Esophagus muscularis mucosa (tissue), 4 donors: ENCODE measurements around the gene TPM3. TPM values are rescaled to one million over a fixed set of nuclear protein-coding genes. Genes with fewer than 3 reads are reported as not detected.
"Not testable (repeated sequence)": the region's sequence is repeated elsewhere in the genome, so short reads cannot be mapped to it uniquely, and the experiment has no call there.

Source experiments
- DNase-seq: peaks from one replicate; pipeline ENCODE4 v3.0.0-alpha.2; 2017; ENCODE audit errors: extremely low spot score
- H3K27ac ChIP-seq, 4 donors: fragments of 200-600 bp; sonication (generic); replicated peaks in 1 of 4; 1 replicate in 3 of 4; 2 replicates in 1 of 4; pipeline ENCODE4 v1.5.1; 2016 to 2019; ENCODE audit warnings: mild to moderate bottlenecking in 1 of 4
- H3K27me3 ChIP-seq, 4 donors: fragments of 200-600 bp; sonication (generic); one replicate each; pipeline versions ENCODE4 v1.5.1 to v1.6.0; 2016 to 2019
- H3K36me3 ChIP-seq, 4 donors: fragments of 200-600 bp; sonication (generic); one replicate each; pipeline ENCODE4 v1.5.1; 2016 to 2019
- H3K4me1 ChIP-seq, 4 donors: fragments of 200-600 bp; sonication (generic); one replicate each; pipeline ENCODE4 v1.5.1; 2016 to 2019
- H3K4me3 ChIP-seq, 4 donors: fragments of 200-600 bp; sonication (generic); 1 replicate in 2 of 4; 2 replicates in 2 of 4; pipeline ENCODE4 v1.5.1; 2016 to 2019; ENCODE audit warnings: mild to moderate bottlenecking in 4 of 4, moderate library complexity in 1 of 4
- H3K9me3 ChIP-seq, 4 donors: fragments of 200-600 bp; sonication (generic); 1 replicate in 3 of 4; 2 replicates in 1 of 4; pipeline ENCODE4 v1.5.1; 2016 to 2019
- EP300 ChIP-seq: sonication (generic); formaldehyde crosslinking; IDR thresholded peaks from one replicate; pipeline ENCODE4 v1.6.1; 2017; ENCODE audit warnings: antibody characterized with exemption
- POLR2A ChIP-seq: fragments of 450-650 bp; IDR thresholded peaks from one replicate; pipeline ENCODE4 v1.6.1; 2017; ENCODE audit warnings: antibody characterized with exemption, moderate library complexity, mild to moderate bottlenecking, low read depth
- POLR2AphosphoS5 ChIP-seq, 2 donors: sonication (generic); formaldehyde crosslinking; IDR thresholded peaks; one replicate each; pipeline ENCODE4 v1.6.1; 2017; ENCODE audit warnings: antibody characterized with exemption in 2 of 2
- WGBS: methylation state at CpG from one replicate; pipeline ENCODE4 v1.1.5; 2018; 5-methylcytosine and 5-hydroxymethylcytosine counted together
- intact Hi-C: fragments of 100-400 bp; cut with DNase I; formaldehyde crosslinking; loops from one replicate; pipeline ENCODE4 v1.15.1; 2023
- total RNA-seq, 4 donors: library from RNA; depleted of rRNA; stranded (reverse); fragments of >200 nt; gene quantifications; one replicate each; pipeline versions ENCODE4 v1.1.0 to v1.2.1, GENCODE V29; 2016
- TF ChIP-seq, protein P1 (sequence below), 3 experiments: fragments of 200-600 bp in 2 of 3; fragments of 450-650 bp in 1 of 3; sonication (generic) in 2 of 3; IDR thresholded peaks; one replicate each; pipeline ENCODE4 v1.5.1; 2017 to 2019; ENCODE audit warnings: antibody characterized with exemption in 3 of 3, mild to moderate bottlenecking in 2 of 3, moderate library complexity in 1 of 3

TPM3 gene
- total RNA-seq, 4 donors from 2014 or later, result 75.6 to 205 (median 131) TPM

DNA sequence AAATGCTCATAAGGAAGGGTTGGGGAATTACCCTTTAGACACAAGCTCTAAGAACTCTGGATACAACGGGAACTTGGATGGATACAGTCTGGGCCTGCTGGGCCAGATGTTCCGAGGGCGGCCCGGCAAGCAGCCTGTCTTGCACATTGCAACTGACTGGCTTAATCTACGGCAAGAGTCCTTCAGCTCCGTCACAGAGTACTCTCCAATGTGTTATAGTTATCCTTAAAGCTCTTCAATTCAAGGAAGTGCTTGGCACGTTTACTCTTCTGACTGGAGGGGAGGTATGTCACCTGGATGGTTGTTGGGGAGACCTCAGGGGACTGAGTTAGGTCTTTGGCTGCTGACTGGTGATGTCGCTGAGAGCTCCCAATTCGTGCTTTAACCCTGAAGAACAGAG is 15.4 kb upstream of the TPM3 start:
- peaks cover 54 to 76% (median 74%) of the 10 kb centered on the region in 4 donors for H3K36me3 ChIP-seq
- intact Hi-C loops, result no loop called here

DNA sequence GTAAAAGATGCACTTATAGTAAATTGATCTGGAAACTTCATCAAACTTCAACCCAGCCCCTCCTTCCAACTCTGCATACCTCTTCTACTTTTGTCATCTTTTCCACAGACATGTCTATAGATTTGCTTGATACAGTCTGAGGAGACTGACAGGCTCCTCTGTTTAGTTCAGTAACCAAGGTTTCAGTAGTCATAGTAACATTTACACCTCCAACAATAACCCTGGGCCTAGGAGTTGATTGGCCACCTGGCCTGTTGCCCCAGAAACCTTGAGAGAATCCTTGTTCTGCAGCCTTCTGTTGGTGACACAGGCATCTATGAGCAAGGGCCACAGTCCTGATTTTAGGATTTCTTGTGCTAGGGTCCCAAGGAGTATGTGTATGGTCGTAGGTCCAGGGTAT is 14.3 kb upstream of the TPM3 start, which contains the start of gene CFAP141:
CFAP141 (minus strand) TSS at position 138 of the 400 bp plus-strand sequence; CDS start at position 112, 26 bp downstream.
- Histone ChIP-seq H3K27ac (no peak within 1 kb of the TSS), H3K4me1 (no peaks in the 10 kb centered on the region), H3K4me3 (no peak within 1 kb of the TSS), H3K27me3 (no peaks in the 10 kb centered on the region), H3K36me3 (peaks cover 44 to 66% (median 63%) of the 10 kb centered on the region in 4 donors), H3K9me3 (no peaks in the 10 kb centered on the region)
- 90% methylated on average over 1 of the region's 1 CpG for WGBS
- TF ChIP-seq, protein P1, sequence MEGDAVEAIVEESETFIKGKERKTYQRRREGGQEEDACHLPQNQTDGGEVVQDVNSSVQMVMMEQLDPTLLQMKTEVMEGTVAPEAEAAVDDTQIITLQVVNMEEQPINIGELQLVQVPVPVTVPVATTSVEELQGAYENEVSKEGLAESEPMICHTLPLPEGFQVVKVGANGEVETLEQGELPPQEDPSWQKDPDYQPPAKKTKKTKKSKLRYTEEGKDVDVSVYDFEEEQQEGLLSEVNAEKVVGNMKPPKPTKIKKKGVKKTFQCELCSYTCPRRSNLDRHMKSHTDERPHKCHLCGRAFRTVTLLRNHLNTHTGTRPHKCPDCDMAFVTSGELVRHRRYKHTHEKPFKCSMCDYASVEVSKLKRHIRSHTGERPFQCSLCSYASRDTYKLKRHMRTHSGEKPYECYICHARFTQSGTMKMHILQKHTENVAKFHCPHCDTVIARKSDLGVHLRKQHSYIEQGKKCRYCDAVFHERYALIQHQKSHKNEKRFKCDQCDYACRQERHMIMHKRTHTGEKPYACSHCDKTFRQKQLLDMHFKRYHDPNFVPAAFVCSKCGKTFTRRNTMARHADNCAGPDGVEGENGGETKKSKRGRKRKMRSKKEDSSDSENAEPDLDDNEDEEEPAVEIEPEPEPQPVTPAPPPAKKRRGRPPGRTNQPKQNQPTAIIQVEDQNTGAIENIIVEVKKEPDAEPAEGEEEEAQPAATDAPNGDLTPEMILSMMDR (IDR thresholded peaks at IDR 0.05), result no peak
- no peak for TF ChIP-seq EP300
- no peak for TF ChIP-seq POLR2AphosphoS5 (IDR thresholded peaks at IDR 0.05)
- TF ChIP-seq POLR2A, result no peak
- intact Hi-C loops, result no loop called here
- no peak for DNase-seq

More for the DNA sequence above, 15.4 kb upstream of the TPM3 start:
- TF ChIP-seq, protein P1 (IDR thresholded peaks at IDR 0.05), result no peak
- TF ChIP-seq EP300 (no peak), POLR2A (no peak), POLR2AphosphoS5 (IDR thresholded peaks at IDR 0.05) (no peak)
- Histone ChIP-seq H3K4me3 (no peak overlapping the region), H3K9me3 (no peaks in the 10 kb centered on the region), H3K4me1 (no peaks in the 10 kb centered on the region), H3K27ac (no peak overlapping the region), H3K27me3 (no peaks in the 10 kb centered on the region)
- DNase-seq, result no peak
- WGBS, result 71% methylated on average over 9 of the region's 9 CpGs

DNA sequence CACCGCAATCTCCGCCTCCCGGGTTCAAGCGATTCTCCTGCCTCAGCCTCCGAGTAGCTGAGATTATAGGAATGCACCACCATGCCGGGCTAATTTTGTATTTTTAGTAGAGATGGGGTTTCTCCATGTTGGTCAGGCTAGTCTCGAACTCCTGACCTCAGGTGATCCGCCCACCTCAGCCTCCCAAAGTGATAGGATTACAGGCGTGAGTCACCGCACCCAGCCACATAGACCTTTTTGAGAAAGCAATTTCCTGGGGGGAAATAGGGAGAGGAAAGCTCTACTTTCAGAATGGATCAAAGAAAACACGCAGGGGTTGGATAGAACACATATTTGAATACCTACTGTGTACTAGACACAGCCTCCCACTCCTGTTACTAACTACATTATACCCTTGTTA is 13.9 kb upstream of the TPM3 start:
- DNase-seq, H3K27me3 ChIP-seq, H3K27ac ChIP-seq, H3K9me3 ChIP-seq, intact Hi-C loops, H3K4me3 ChIP-seq, H3K4me1 ChIP-seq: not testable (repeated sequence)
- peaks cover 40 to 61% (median 59%) of the 10 kb centered on the region in 4 donors for H3K36me3 ChIP-seq
- 95% methylated on average over 11 of the region's 11 CpGs for WGBS

DNA sequence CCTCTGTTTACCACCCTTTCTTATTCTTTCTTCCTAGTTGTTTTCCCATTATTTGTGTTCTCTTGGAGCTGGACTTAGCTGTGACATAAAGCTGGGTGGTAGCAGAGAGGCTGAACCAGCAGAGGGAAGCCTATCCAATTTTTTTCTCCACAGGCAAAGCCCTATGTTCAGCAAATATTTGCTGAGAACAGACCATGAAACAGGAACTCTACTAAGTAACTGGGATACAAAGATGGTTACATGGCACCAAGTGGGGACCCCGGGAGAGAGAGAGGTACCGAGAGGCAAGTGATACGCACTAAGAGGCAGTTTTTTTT is 7.6 kb upstream of the TPM3 start:
- Histone ChIP-seq H3K27me3 (no peaks in the 10 kb centered on the region), H3K9me3 (no peaks in the 10 kb centered on the region), H3K36me3 (peaks cover 0 to under 1% (median 0%) of the 10 kb centered on the region in 4 donors), H3K27ac (peak overlapping the region in 3 of 4 donors; percentile 9 to 14 (median 13)), H3K4me3 (no peak overlapping the region), H3K4me1 (peaks cover 0 to 11% (median 10%) of the 10 kb centered on the region in 4 donors)
- DNase-seq, result no peak
- no peak for TF ChIP-seq POLR2AphosphoS5 (IDR thresholded peaks at IDR 0.05)
- no peak for TF ChIP-seq POLR2A
- TF ChIP-seq EP300, result no peak
- WGBS, result 95% methylated on average over 3 of the region's 3 CpGs
- intact Hi-C loops, result loop anchor here (5.0 to 10.0 kb wide), 2 partner anchors 73 to 135 kb away; partner anchors contain the start of gene HAX1

DNA sequence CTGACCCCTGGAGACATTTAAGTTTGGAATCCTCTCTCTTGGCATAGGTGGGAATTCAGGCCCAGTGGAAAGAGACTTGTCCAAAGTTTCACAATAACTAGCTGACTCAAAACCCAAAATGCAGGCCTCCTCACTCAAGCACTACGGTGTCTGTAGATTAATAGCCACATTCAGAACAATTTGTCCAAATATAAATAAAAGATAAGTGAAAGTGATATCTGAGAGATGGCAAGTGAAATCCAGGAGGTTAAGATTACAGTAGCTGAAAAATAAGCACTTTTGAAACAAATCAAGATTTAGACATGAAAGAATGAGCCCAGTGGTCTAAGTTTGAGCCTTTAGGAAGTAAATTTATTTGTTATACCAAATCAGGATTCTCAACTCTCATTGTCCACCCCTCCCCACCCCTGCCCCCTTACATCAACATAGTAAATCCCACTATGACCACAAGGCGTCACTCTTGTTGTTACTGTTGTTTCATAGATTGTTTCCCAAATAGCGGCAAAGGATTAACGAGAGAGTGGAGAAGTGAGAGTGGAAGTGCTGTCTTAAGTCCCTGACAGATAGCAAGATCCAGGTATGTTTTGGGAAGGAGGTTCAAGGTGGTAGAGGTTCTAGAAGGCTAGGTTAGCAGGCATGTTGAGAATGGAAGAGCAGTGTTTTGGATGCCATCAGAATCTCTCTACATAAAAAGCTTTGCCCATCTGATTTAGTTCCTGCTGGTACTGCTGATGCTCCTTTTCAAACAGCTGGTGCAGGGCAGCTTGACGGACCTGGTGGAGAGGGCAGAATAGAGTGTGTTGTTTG is 7.1 kb upstream of the TPM3 start:
- Histone ChIP-seq H3K27me3 (no peaks in the 10 kb centered on the region), H3K4me1 (peaks cover 0 to 11% (median 10%) of the 10 kb centered on the region in 4 donors), H3K4me3 (peak overlapping the region in 1 of 4 donors; percentile 20), H3K36me3 (no peaks in the 10 kb centered on the region), H3K27ac (peak overlapping the region in 3 of 4 donors; percentile 9 to 14 (median 13)), H3K9me3 (no peaks in the 10 kb centered on the region)
- intact Hi-C loops, result loop anchor here (5.0 to 10.0 kb wide), 2 partner anchors 73 to 136 kb away; partner anchors contain the start of gene HAX1
- TF ChIP-seq EP300, result no peak
- no peak for TF ChIP-seq POLR2AphosphoS5 (IDR thresholded peaks at IDR 0.05)
- TF ChIP-seq, protein P1 (IDR thresholded peaks at IDR 0.05), result peak; percentile 45 to 65 (median 52)
- WGBS, result 13% methylated on average over 5 of the region's 5 CpGs
- DNase-seq, result no peak
